Measurements from ENCODE around the gene MTRR.

MTRR gene

DNA sequence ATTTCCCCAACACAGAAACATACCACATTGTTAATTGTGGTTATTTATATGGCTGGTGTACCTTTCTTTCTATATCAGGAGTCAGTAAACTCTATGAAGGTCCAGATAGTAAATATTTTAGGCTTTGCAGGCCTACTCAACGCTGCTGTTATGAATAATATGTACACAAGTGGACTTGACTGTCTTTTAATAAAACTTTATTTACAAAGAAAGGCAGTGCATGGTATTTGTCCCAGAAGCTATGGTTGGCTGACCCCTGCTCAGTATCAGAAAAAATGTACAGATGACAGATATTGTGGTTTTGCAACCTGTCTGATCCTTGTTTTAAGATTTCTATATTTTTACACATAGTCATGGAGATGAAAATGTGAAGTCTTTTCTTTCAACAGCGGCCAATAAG, 5.7 kb downstream of the MTRR start:
- Histone ChIP-seq H3K79me2 (ENCODE audit: low read length) (peaks cover 74% of the 10 kb centered on the region), H3K27me3 (ENCODE audit: low read depth, low read length) (no peaks in the 10 kb centered on the region), H3K4me3 (ENCODE audit: low read length) (no peak overlapping the region), H3K36me3 (replicated peaks; ENCODE audit: low read depth, low read length) (peaks cover 55% of the 10 kb centered on the region), H3K9me3 (ENCODE audit: insufficient read depth, low read length) (no peaks in the 10 kb centered on the region), H3K4me2 (ENCODE audit: low read length) (no peak overlapping the region), H4K20me1 (ENCODE audit: insufficient read depth, low read length) (peaks cover 74% of the 10 kb centered on the region), H2AFZ (ENCODE audit: low read depth, low read length) (no peak overlapping the region), H3K9ac (ENCODE audit: low read length) (no peak overlapping the region), H3K4me1 (ENCODE audit: low read length) (peaks cover 77% of the 10 kb centered on the region), H3K27ac (ENCODE audit: low read length) (no peak overlapping the region)
- no peak for TF ChIP-seq EZH2phosphoT487 (IDR thresholded peaks at IDR 0.05; ENCODE audit: low read depth)
- TF ChIP-seq, protein P1, sequence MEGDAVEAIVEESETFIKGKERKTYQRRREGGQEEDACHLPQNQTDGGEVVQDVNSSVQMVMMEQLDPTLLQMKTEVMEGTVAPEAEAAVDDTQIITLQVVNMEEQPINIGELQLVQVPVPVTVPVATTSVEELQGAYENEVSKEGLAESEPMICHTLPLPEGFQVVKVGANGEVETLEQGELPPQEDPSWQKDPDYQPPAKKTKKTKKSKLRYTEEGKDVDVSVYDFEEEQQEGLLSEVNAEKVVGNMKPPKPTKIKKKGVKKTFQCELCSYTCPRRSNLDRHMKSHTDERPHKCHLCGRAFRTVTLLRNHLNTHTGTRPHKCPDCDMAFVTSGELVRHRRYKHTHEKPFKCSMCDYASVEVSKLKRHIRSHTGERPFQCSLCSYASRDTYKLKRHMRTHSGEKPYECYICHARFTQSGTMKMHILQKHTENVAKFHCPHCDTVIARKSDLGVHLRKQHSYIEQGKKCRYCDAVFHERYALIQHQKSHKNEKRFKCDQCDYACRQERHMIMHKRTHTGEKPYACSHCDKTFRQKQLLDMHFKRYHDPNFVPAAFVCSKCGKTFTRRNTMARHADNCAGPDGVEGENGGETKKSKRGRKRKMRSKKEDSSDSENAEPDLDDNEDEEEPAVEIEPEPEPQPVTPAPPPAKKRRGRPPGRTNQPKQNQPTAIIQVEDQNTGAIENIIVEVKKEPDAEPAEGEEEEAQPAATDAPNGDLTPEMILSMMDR (IDR thresholded peaks at IDR 0.05; ENCODE audit: low read depth, low read length): no peak

DNA sequence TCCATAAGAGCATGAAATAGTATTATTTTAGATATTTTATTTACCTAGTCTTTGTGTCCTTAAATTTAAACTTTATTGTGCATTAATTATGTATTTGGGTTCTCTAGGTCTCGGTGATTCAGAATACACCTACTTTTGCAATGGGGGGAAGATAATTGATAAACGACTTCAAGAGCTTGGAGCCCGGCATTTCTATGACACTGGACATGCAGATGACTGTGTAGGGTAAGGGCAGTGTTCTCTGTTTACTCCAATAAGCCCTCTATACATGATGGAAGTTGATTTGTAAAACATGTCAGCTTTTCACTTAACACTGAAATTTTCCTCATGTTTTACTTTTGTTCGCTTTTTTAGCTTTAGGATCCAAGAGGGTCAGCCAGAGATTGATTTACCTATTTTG, 6.2 kb downstream of the MTRR start:
- H3K4me3 ChIP-seq (ENCODE audit: low read length): no peak overlapping the region
- H2AFZ ChIP-seq (ENCODE audit: low read depth, low read length): no peak overlapping the region
- H3K36me3 ChIP-seq (replicated peaks; ENCODE audit: low read depth, low read length): peaks cover 61% of the 10 kb centered on the region
- H3K27me3 ChIP-seq (ENCODE audit: low read depth, low read length): no peaks in the 10 kb centered on the region
- H4K20me1 ChIP-seq (ENCODE audit: insufficient read depth, low read length): peaks cover 75% of the 10 kb centered on the region
- no peak overlapping the region for H3K4me2 ChIP-seq (ENCODE audit: low read length)
- H3K9ac ChIP-seq (ENCODE audit: low read length): no peak overlapping the region
- H3K4me1 ChIP-seq (ENCODE audit: low read length): peaks cover 78% of the 10 kb centered on the region
- H3K79me2 ChIP-seq (ENCODE audit: low read length): peaks cover 74% of the 10 kb centered on the region
- H3K9me3 ChIP-seq (ENCODE audit: insufficient read depth, low read length): no peaks in the 10 kb centered on the region
- H3K27ac ChIP-seq (ENCODE audit: low read length): no peak overlapping the region
- TF ChIP-seq EZH2phosphoT487 (IDR thresholded peaks at IDR 0.05; ENCODE audit: low read depth): no peak
- TF ChIP-seq, protein P1 (IDR thresholded peaks at IDR 0.05; ENCODE audit: low read depth, low read length): no peak

DNA sequence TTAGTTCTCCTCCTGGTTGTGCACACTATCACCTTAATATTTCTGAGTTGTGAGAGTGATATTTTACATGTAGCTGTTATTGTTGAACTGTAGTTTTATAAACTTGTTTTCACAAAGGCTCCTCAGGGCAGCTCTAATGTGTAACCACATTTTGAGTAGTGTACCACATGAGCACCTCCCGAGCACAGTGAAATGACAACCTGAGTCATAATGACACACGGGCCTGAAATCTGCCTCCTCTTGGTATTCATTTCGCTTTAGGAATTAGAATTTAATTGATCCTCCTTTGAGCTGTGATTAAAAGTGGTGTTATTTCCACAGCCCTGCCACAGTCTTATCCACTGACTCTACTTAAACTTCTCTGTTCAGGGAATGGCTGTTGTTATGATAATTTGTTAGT, 7.9 kb downstream of the MTRR start:
- Histone ChIP-seq H3K27ac (ENCODE audit: low read length) (peak overlapping the region; percentile 46), H4K20me1 (ENCODE audit: insufficient read depth, low read length) (peaks cover 75% of the 10 kb centered on the region), H3K4me2 (ENCODE audit: low read length) (peak overlapping the region; percentile 72), H3K27me3 (ENCODE audit: low read depth, low read length) (no peaks in the 10 kb centered on the region), H3K9ac (ENCODE audit: low read length) (peak overlapping the region; percentile 29; the same call in 1 of the 2 replicates), H3K79me2 (ENCODE audit: low read length) (peaks cover 73% of the 10 kb centered on the region), H3K9me3 (ENCODE audit: insufficient read depth, low read length) (no peaks in the 10 kb centered on the region), H3K36me3 (replicated peaks; ENCODE audit: low read depth, low read length) (peaks cover 68% of the 10 kb centered on the region), H3K4me1 (ENCODE audit: low read length) (peaks cover 60% of the 10 kb centered on the region), H3K4me3 (ENCODE audit: low read length) (peak overlapping the region; percentile 42; the same call in 1 of the 2 replicates), H2AFZ (ENCODE audit: low read depth, low read length) (no peak overlapping the region)
- TF ChIP-seq EZH2phosphoT487 (IDR thresholded peaks at IDR 0.05; ENCODE audit: low read depth): no peak
- TF ChIP-seq, protein P1 (IDR thresholded peaks at IDR 0.05; ENCODE audit: low read depth, low read length): no peak

DNA sequence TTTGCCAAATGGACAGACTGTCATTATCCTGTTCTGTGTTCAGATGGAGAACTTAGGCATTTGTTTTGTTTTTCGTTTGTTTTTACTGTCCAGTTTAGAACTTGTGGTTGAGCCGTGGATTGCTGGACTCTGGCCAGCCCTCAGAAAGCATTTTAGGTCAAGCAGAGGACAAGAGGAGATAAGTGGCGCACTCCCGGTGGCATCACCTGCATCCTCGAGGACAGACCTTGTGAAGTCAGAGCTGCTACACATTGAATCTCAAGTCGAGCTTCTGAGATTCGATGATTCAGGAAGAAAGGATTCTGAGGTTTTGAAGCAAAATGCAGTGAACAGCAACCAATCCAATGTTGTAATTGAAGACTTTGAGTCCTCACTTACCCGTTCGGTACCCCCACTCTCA, 8.9 kb downstream of the MTRR start:
- peaks cover 72% of the 10 kb centered on the region for H3K36me3 ChIP-seq (replicated peaks; ENCODE audit: low read depth, low read length)
- no peaks in the 10 kb centered on the region for H3K27me3 ChIP-seq (ENCODE audit: low read depth, low read length)
- no peak overlapping the region for H3K9ac ChIP-seq (ENCODE audit: low read length)
- H3K4me2 ChIP-seq (ENCODE audit: low read length): peak overlapping the region; percentile 54
- H3K27ac ChIP-seq (ENCODE audit: low read length): peak overlapping the region; percentile 77
- no peaks in the 10 kb centered on the region for H3K9me3 ChIP-seq (ENCODE audit: insufficient read depth, low read length)
- H2AFZ ChIP-seq (ENCODE audit: low read depth, low read length): no peak overlapping the region
- H3K4me3 ChIP-seq (ENCODE audit: low read length): peak overlapping the region; percentile 11; the same call in 1 of the 2 replicates
- peaks cover 51% of the 10 kb centered on the region for H3K4me1 ChIP-seq (ENCODE audit: low read length)
- no peak for TF ChIP-seq EZH2phosphoT487 (IDR thresholded peaks at IDR 0.05; ENCODE audit: low read depth)
- TF ChIP-seq, protein P1 (IDR thresholded peaks at IDR 0.05; ENCODE audit: low read depth, low read length): no peak
- peaks cover 69% of the 10 kb centered on the region for H4K20me1 ChIP-seq (ENCODE audit: insufficient read depth, low read length)
- peaks cover 63% of the 10 kb centered on the region for H3K79me2 ChIP-seq (ENCODE audit: low read length)

All from OCI-LY3 (cell line).